ENCODE results near the gene C17orf75.

- TF ChIP-seq CTCF (IDR thresholded peaks at IDR 0.05) (no peak), POLR2A (IDR thresholded peaks at IDR 0.05) (no peak)
Measured at GRCh38 chr17:32350666-32351418, 8.9 kb upstream of the C17orf75 start.

Measured in prostate gland (tissue), 2 donors.